Fibroblast of villous mesenchyme (primary cell): ENCODE results near the gene TMOD2. TPM values are rescaled to one million over a fixed set of nuclear protein-coding genes. Genes with fewer than 3 reads are reported as not detected.
"Not testable (repeated sequence)": the region's sequence is repeated elsewhere in the genome, so short reads cannot be mapped to it uniquely, and the experiment has no call there.

Source experiments
- DNase-seq: peaks from one replicate; pipeline ENCODE4 v3.0.0-alpha.2; 2010; ENCODE audit warnings: low read depth
- H3K4me3 ChIP-seq: 2 replicates; pipeline ENCODE4 v1.5.1; 2011; ENCODE audit warnings: low read depth, mild to moderate bottlenecking, low read length
- CTCF ChIP-seq: IDR thresholded peaks from 2 replicates; pipeline ENCODE4 v1.5.1; 2012; ENCODE audit warnings: low read depth, mild to moderate bottlenecking, low read length; ENCODE audit not compliant: insufficient read depth
- total RNA-seq: library from RNA; depleted of rRNA; stranded (reverse); fragments of >200 nt; gene quantifications from 2 replicates; pipeline ENCODE4 v1.2.3, GENCODE V29; 2012

TMOD2 gene
- total RNA-seq, 1 donor, result 7.3 TPM

GRCh38 chr15:51781506-51781905 is 30.1 kb downstream of the TMOD2 start:
- TF ChIP-seq CTCF, result no peak
- no peak overlapping the region for H3K4me3 ChIP-seq
- DNase-seq, result no peak

GRCh38 chr15:51782357-51782896 is 31.0 kb downstream of the TMOD2 start:
- H3K4me3 ChIP-seq, result no peak overlapping the region
- DNase-seq, result peak; percentile 29
- peak; percentile 55 for TF ChIP-seq CTCF

GRCh38 chr15:51783967-51784366 is 32.6 kb downstream of the TMOD2 start:
- no peak for TF ChIP-seq CTCF
- no peak for DNase-seq
- H3K4me3 ChIP-seq, result no peak overlapping the region

- not testable (repeated sequence) for H3K4me3 ChIP-seq, DNase-seq
Measured at GRCh38 chr15:51787130-51787529, 35.7 kb downstream of the TMOD2 start.

- DNase-seq, H3K4me3 ChIP-seq: not testable (repeated sequence)
Measured at GRCh38 chr15:51792474-51792873, 41.1 kb downstream of the TMOD2 start.

- DNase-seq, result peak; percentile 12
- no peak overlapping the region for H3K4me3 ChIP-seq
- no peak for TF ChIP-seq CTCF
Measured at GRCh38 chr15:51793521-51794305, 42.3 kb downstream of the TMOD2 start.

- DNase-seq, result no peak
- no peak overlapping the region for H3K4me3 ChIP-seq
- no peak for TF ChIP-seq CTCF
Measured at GRCh38 chr15:51796847-51797401, 45.5 kb downstream of the TMOD2 start.

GRCh38 chr15:51798281-51798680 is 46.9 kb downstream of the TMOD2 start:
- no peak for DNase-seq

More at GRCh38 chr15:51798281-51798680, 46.9 kb downstream of the TMOD2 start:
- H3K4me3 ChIP-seq, result no peak overlapping the region
- no peak for TF ChIP-seq CTCF
